ENCODE results near the gene MINDY2.

Gene MINDY2

GRCh38 chr15:58770857-58771620 is at the start of gene MINDY2:
Gene MINDY2 (plus strand): TSS chr15:58771302. CDS start chr15:58771396, 94 bp downstream.
- in situ Hi-C loops (cut with HindIII; ENCODE audit: low sequenced_read_pairs) = no loop called here

GRCh38 chr15:58724466-58724865 is 46.6 kb upstream of the MINDY2 start:
- in situ Hi-C loops (cut with HindIII; ENCODE audit: low sequenced_read_pairs) = no loop called here

- in situ Hi-C loops (cut with HindIII; ENCODE audit: low sequenced_read_pairs) = no loop called here
These were observed 44.2 kb upstream of the MINDY2 start for GRCh38 chr15:58726867-58727266.

- in situ Hi-C loops (cut with HindIII; ENCODE audit: low sequenced_read_pairs) = no loop called here
These were observed 39.2 kb upstream of the MINDY2 start for GRCh38 chr15:58731756-58732535.

GRCh38 chr15:58732625-58733363 is 38.3 kb upstream of the MINDY2 start:
- in situ Hi-C loops (cut with HindIII; ENCODE audit: low sequenced_read_pairs) = no loop called here

GRCh38 chr15:58734859-58735258 is 36.2 kb upstream of the MINDY2 start:
- in situ Hi-C loops (cut with HindIII; ENCODE audit: low sequenced_read_pairs) = no loop called here

- in situ Hi-C loops (cut with HindIII; ENCODE audit: low sequenced_read_pairs) = no loop called here
These were observed 35.0 kb upstream of the MINDY2 start for GRCh38 chr15:58736018-58736643.

GRCh38 chr15:58737298-58737697 is 33.8 kb upstream of the MINDY2 start:
- in situ Hi-C loops (cut with HindIII; ENCODE audit: low sequenced_read_pairs) = no loop called here

GRCh38 chr15:58738046-58738707 is 32.9 kb upstream of the MINDY2 start:
- in situ Hi-C loops (cut with HindIII; ENCODE audit: low sequenced_read_pairs) = no loop called here

GRCh38 chr15:58740436-58740835 is 30.7 kb upstream of the MINDY2 start:
- in situ Hi-C loops (cut with HindIII; ENCODE audit: low sequenced_read_pairs) = no loop called here

- in situ Hi-C loops (cut with HindIII; ENCODE audit: low sequenced_read_pairs) = no loop called here
These were observed 30.1 kb upstream of the MINDY2 start for GRCh38 chr15:58741032-58741431.

- in situ Hi-C loops (cut with HindIII; ENCODE audit: low sequenced_read_pairs) = no loop called here
These were observed 28.9 kb upstream of the MINDY2 start for GRCh38 chr15:58742022-58742813.

GRCh38 chr15:58742819-58743502 is 28.1 kb upstream of the MINDY2 start:
- in situ Hi-C loops (cut with HindIII; ENCODE audit: low sequenced_read_pairs) = no loop called here

- in situ Hi-C loops (cut with HindIII; ENCODE audit: low sequenced_read_pairs) = no loop called here
These were observed 24.9 kb upstream of the MINDY2 start for GRCh38 chr15:58746174-58746573.

GRCh38 chr15:58748040-58748851 is 22.9 kb upstream of the MINDY2 start:
- in situ Hi-C loops (cut with HindIII; ENCODE audit: low sequenced_read_pairs) = no loop called here

- in situ Hi-C loops (cut with HindIII; ENCODE audit: low sequenced_read_pairs) = no loop called here
These were observed 22.1 kb upstream of the MINDY2 start for GRCh38 chr15:58748852-58749531.

- in situ Hi-C loops (cut with HindIII; ENCODE audit: low sequenced_read_pairs) = no loop called here
These were observed 21.4 kb upstream of the MINDY2 start, which contains the start of gene ADAM10 for GRCh38 chr15:58749532-58750337. Gene ADAM10 (minus strand): TSS chr15:58749707. CDS start chr15:58749534, 173 bp downstream.
